ENCODE results near the gene RANBP3.

Gene RANBP3

GRCh38 chr19:5952193-5953029 is 25.5 kb downstream of the RANBP3 start:
- DNase-seq = no peak
- H3K27me3 Mint-ChIP-seq (ENCODE audit: low read depth, poor library complexity) = no peaks in the 10 kb centered on the region
- H3K27ac Mint-ChIP-seq = peak overlapping the region; percentile 93
- peak overlapping the region; percentile 24 for H3K4me3 Mint-ChIP-seq
- no peaks in the 10 kb centered on the region for H3K9me3 Mint-ChIP-seq
- peaks cover 5% of the 10 kb centered on the region for H3K36me3 Mint-ChIP-seq (ENCODE audit: low read depth)
- H3K4me1 Mint-ChIP-seq = peaks cover 100% of the 10 kb centered on the region
- TF ChIP-seq CTCF (IDR thresholded peaks at IDR 0.05) = no peak

GRCh38 chr19:5951338-5951861 is 26.5 kb downstream of the RANBP3 start:
- no peak for DNase-seq
- Mint-ChIP-seq H3K27me3 (ENCODE audit: low read depth, poor library complexity) (no peaks in the 10 kb centered on the region), H3K4me1 (peaks cover 96% of the 10 kb centered on the region), H3K9me3 (no peaks in the 10 kb centered on the region), H3K4me3 (peak overlapping the region; percentile 70), H3K36me3 (ENCODE audit: low read depth) (peaks cover 7% of the 10 kb centered on the region), H3K27ac (peak overlapping the region; percentile 99)
- TF ChIP-seq CTCF (IDR thresholded peaks at IDR 0.05) = no peak

GRCh38 chr19:5950741-5951140 is 27.2 kb downstream of the RANBP3 start:
- H3K27ac Mint-ChIP-seq = peak overlapping the region; percentile 99
- no peak for TF ChIP-seq CTCF (IDR thresholded peaks at IDR 0.05)
- peaks cover 96% of the 10 kb centered on the region for H3K4me1 Mint-ChIP-seq
- H3K9me3 Mint-ChIP-seq = no peaks in the 10 kb centered on the region
- no peaks in the 10 kb centered on the region for H3K27me3 Mint-ChIP-seq (ENCODE audit: low read depth, poor library complexity)
- peak overlapping the region; percentile 70 for H3K4me3 Mint-ChIP-seq
- no peak for DNase-seq
- H3K36me3 Mint-ChIP-seq (ENCODE audit: low read depth) = peaks cover 11% of the 10 kb centered on the region

GRCh38 chr19:5949792-5950305 is 28.1 kb downstream of the RANBP3 start:
- no peak for TF ChIP-seq CTCF (IDR thresholded peaks at IDR 0.05)
- peak overlapping the region; percentile 99 for H3K27ac Mint-ChIP-seq
- peaks cover 96% of the 10 kb centered on the region for H3K4me1 Mint-ChIP-seq
- no peaks in the 10 kb centered on the region for H3K27me3 Mint-ChIP-seq (ENCODE audit: low read depth, poor library complexity)
- no peaks in the 10 kb centered on the region for H3K9me3 Mint-ChIP-seq
- no peak for DNase-seq
- peak overlapping the region; percentile 70 for H3K4me3 Mint-ChIP-seq
- peaks cover 16% of the 10 kb centered on the region for H3K36me3 Mint-ChIP-seq (ENCODE audit: low read depth)

GRCh38 chr19:5948752-5949564 is 29.0 kb downstream of the RANBP3 start:
- DNase-seq = no peak
- peaks cover 16% of the 10 kb centered on the region for H3K36me3 Mint-ChIP-seq (ENCODE audit: low read depth)
- H3K27me3 Mint-ChIP-seq (ENCODE audit: low read depth, poor library complexity) = no peaks in the 10 kb centered on the region
- peak overlapping the region; percentile 99 for H3K27ac Mint-ChIP-seq
- TF ChIP-seq CTCF (IDR thresholded peaks at IDR 0.05) = no peak
- H3K4me3 Mint-ChIP-seq = peak overlapping the region; percentile 54
- peaks cover 96% of the 10 kb centered on the region for H3K4me1 Mint-ChIP-seq
- no peaks in the 10 kb centered on the region for H3K9me3 Mint-ChIP-seq

All from nephron progenitor cell (in vitro differentiated cells).